Stimulated activated naive CD8-positive, alpha-beta T cell treated with anti-CD3 and anti-CD28 coated beads, Interleukin-15, amount 100 ng/mL, for 72 hours (primary cell): ENCODE measurements around the gene ZNF467.

Experiments
- ATAC-seq: fragments of 150-1000 bp; cut with Tn5 transposase; 2 replicates; pipeline ENCODE4 v1.10.0; 2021; ENCODE audit warnings: mild to moderate bottlenecking, moderate library complexity
- DNase-seq, 2 donors: peaks; one replicate each; pipeline ENCODE4 v3.0.0; 2021 to 2022
- H3K27ac Mint-ChIP-seq, 2 donors: one replicate each; pipeline ENCODE4 v1.8.0; 2022; ENCODE audit warnings: mild to moderate bottlenecking in 2 of 2, mixed read lengths in 2 of 2, moderate library complexity in 2 of 2
- H3K27me3 Mint-ChIP-seq: one replicate; pipeline ENCODE4 v1.8.0; 2022; ENCODE audit warnings: mixed read lengths
- H3K4me1 Mint-ChIP-seq: one replicate; pipeline ENCODE4 v1.8.0; 2022; ENCODE audit warnings: mild to moderate bottlenecking, mixed read lengths
- H3K4me3 Mint-ChIP-seq, 2 donors: one replicate each; pipeline ENCODE4 v1.8.0; 2022; ENCODE audit warnings: mild to moderate bottlenecking in 2 of 2, mixed read lengths in 2 of 2, moderate library complexity in 1 of 2
- H3K9me3 Mint-ChIP-seq, 2 donors: one replicate each; pipeline ENCODE4 v1.8.0; 2022; ENCODE audit warnings: mixed read lengths in 2 of 2

ZNF467 gene

GRCh38 chr7:149782682-149783345 lies 9.4 kb upstream of the ZNF467 start:
- no peak overlapping the region for H3K27ac Mint-ChIP-seq
- ATAC-seq (no peak), DNase-seq (no peak)
- H3K27me3 Mint-ChIP-seq: no peaks in the 10 kb centered on the region
- no peaks in the 10 kb centered on the region for H3K9me3 Mint-ChIP-seq
- peaks cover 10% of the 10 kb centered on the region for H3K4me1 Mint-ChIP-seq
- H3K4me3 Mint-ChIP-seq: no peak overlapping the region

GRCh38 chr7:149781921-149782320 lies 8.5 kb upstream of the ZNF467 start:
- Mint-ChIP-seq H3K4me3 (no peak overlapping the region), H3K27ac (no peak overlapping the region), H3K27me3 (no peaks in the 10 kb centered on the region), H3K4me1 (peaks cover 10% of the 10 kb centered on the region), H3K9me3 (no peaks in the 10 kb centered on the region)
- ATAC-seq (no peak), DNase-seq (no peak)

- Mint-ChIP-seq H3K9me3 (no peaks in the 10 kb centered on the region), H3K27me3 (peaks cover 9% of the 10 kb centered on the region), H3K4me1 (peaks cover 15% of the 10 kb centered on the region), H3K27ac (no peak overlapping the region), H3K4me3 (no peak overlapping the region)
- DNase-seq (no peak), ATAC-seq (no peak)
Measured at GRCh38 chr7:149780636-149781419, 7.4 kb upstream of the ZNF467 start.

GRCh38 chr7:149780056-149780455 lies 6.7 kb upstream of the ZNF467 start:
- Mint-ChIP-seq H3K9me3 (no peaks in the 10 kb centered on the region), H3K4me3 (no peak overlapping the region), H3K27me3 (peaks cover 16% of the 10 kb centered on the region), H3K4me1 (peaks cover 18% of the 10 kb centered on the region), H3K27ac (no peak overlapping the region)
- peak; percentile 2 for ATAC-seq
- no peak for DNase-seq

- Mint-ChIP-seq H3K4me1 (peaks cover 23% of the 10 kb centered on the region), H3K4me3 (no peak overlapping the region), H3K27me3 (peaks cover 22% of the 10 kb centered on the region), H3K9me3 (no peaks in the 10 kb centered on the region), H3K27ac (no peak overlapping the region)
- ATAC-seq (no peak), DNase-seq (no peak)
Measured at GRCh38 chr7:149779502-149779805, 6.1 kb upstream of the ZNF467 start.

GRCh38 chr7:149778696-149779501 lies 5.5 kb upstream of the ZNF467 start:
- no peak overlapping the region for H3K27ac Mint-ChIP-seq
- peaks cover 27% of the 10 kb centered on the region for H3K4me1 Mint-ChIP-seq
- DNase-seq (no peak), ATAC-seq (no peak)
- H3K4me3 Mint-ChIP-seq: no peak overlapping the region
- H3K27me3 Mint-ChIP-seq: peaks cover 28% of the 10 kb centered on the region
- H3K9me3 Mint-ChIP-seq: no peaks in the 10 kb centered on the region

- DNase-seq: no peak
- Mint-ChIP-seq H3K4me1 (peaks cover 27% of the 10 kb centered on the region), H3K27ac (no peak overlapping the region), H3K4me3 (no peak overlapping the region), H3K9me3 (no peaks in the 10 kb centered on the region), H3K27me3 (peaks cover 28% of the 10 kb centered on the region)
- ATAC-seq: no peak
Measured at GRCh38 chr7:149778327-149778637, 4.9 kb upstream of the ZNF467 start.

GRCh38 chr7:149777551-149778326 lies 4.4 kb upstream of the ZNF467 start:
- H3K9me3 Mint-ChIP-seq: no peaks in the 10 kb centered on the region
- H3K4me3 Mint-ChIP-seq: no peak overlapping the region
- ATAC-seq: no peak
- DNase-seq: no peak
- H3K27ac Mint-ChIP-seq: no peak overlapping the region
- H3K4me1 Mint-ChIP-seq: peaks cover 32% of the 10 kb centered on the region
- peaks cover 28% of the 10 kb centered on the region for H3K27me3 Mint-ChIP-seq

GRCh38 chr7:149776848-149777407 lies 3.5 kb upstream of the ZNF467 start:
- Mint-ChIP-seq H3K27me3 (peaks cover 28% of the 10 kb centered on the region), H3K4me1 (peaks cover 32% of the 10 kb centered on the region), H3K9me3 (no peaks in the 10 kb centered on the region), H3K4me3 (no peak overlapping the region), H3K27ac (no peak overlapping the region)
- DNase-seq: peak in 1 of 2 donors; percentile 7
- no peak for ATAC-seq

- Mint-ChIP-seq H3K27ac (peak overlapping the region; percentile 59 to 74), H3K9me3 (no peaks in the 10 kb centered on the region), H3K27me3 (peaks cover 28% of the 10 kb centered on the region), H3K4me1 (peaks cover 31% of the 10 kb centered on the region), H3K4me3 (no peak overlapping the region)
- no peak for DNase-seq
- ATAC-seq: no peak
Measured at GRCh38 chr7:149776289-149776688, 2.9 kb upstream of the ZNF467 start.

- Mint-ChIP-seq H3K9me3 (no peaks in the 10 kb centered on the region), H3K4me3 (no peak overlapping the region), H3K27ac (no peak overlapping the region), H3K4me1 (peaks cover 23% of the 10 kb centered on the region), H3K27me3 (peaks cover 28% of the 10 kb centered on the region)
- no peak for ATAC-seq
- DNase-seq: no peak
Measured at GRCh38 chr7:149775176-149775556, 1.8 kb upstream of the ZNF467 start.

- peaks cover 23% of the 10 kb centered on the region for H3K4me1 Mint-ChIP-seq
- H3K27ac Mint-ChIP-seq: peak overlapping the region in 1 of 2 donors; percentile 25
- H3K27me3 Mint-ChIP-seq: peaks cover 28% of the 10 kb centered on the region
- peak overlapping the region; percentile 44 to 60 for H3K4me3 Mint-ChIP-seq
- no peaks in the 10 kb centered on the region for H3K9me3 Mint-ChIP-seq
- no peak for DNase-seq
- no peak for ATAC-seq
Measured at GRCh38 chr7:149774237-149775175, 1.1 kb upstream of the ZNF467 start.

- no peak overlapping the region for H3K27ac Mint-ChIP-seq
- peak overlapping the region; percentile 87 for H3K4me3 Mint-ChIP-seq
- ATAC-seq: peak; percentile 6
- DNase-seq: no peak
- peaks cover 23% of the 10 kb centered on the region for H3K4me1 Mint-ChIP-seq
- no peaks in the 10 kb centered on the region for H3K9me3 Mint-ChIP-seq
- peaks cover 28% of the 10 kb centered on the region for H3K27me3 Mint-ChIP-seq
Measured at GRCh38 chr7:149772956-149773434, 393 bp downstream of the ZNF467 start.

- Mint-ChIP-seq H3K4me3 (peak overlapping the region; percentile 83 to 88), H3K9me3 (no peaks in the 10 kb centered on the region), H3K27me3 (peaks cover 28% of the 10 kb centered on the region), H3K4me1 (peaks cover 23% of the 10 kb centered on the region), H3K27ac (no peak overlapping the region)
- DNase-seq: no peak
- peak; percentile 8 for ATAC-seq
Measured at GRCh38 chr7:149772241-149772955, 990 bp downstream of the ZNF467 start.
